Urothelium cell line (cell line): ENCODE measurements around the gene CAMSAP3.

ENCODE experiments used
- DNase-seq: peaks from one replicate; pipeline ENCODE4 v3.0.0; 2011; ENCODE audit warnings: low spot score, mixed read lengths
- FAIRE-seq: peaks from 2 replicates; lab custom pipeline; 2011; peaks lifted over from hg19 to GRCh38; lab: Jason Lieb, UNC

Gene CAMSAP3

DNA sequence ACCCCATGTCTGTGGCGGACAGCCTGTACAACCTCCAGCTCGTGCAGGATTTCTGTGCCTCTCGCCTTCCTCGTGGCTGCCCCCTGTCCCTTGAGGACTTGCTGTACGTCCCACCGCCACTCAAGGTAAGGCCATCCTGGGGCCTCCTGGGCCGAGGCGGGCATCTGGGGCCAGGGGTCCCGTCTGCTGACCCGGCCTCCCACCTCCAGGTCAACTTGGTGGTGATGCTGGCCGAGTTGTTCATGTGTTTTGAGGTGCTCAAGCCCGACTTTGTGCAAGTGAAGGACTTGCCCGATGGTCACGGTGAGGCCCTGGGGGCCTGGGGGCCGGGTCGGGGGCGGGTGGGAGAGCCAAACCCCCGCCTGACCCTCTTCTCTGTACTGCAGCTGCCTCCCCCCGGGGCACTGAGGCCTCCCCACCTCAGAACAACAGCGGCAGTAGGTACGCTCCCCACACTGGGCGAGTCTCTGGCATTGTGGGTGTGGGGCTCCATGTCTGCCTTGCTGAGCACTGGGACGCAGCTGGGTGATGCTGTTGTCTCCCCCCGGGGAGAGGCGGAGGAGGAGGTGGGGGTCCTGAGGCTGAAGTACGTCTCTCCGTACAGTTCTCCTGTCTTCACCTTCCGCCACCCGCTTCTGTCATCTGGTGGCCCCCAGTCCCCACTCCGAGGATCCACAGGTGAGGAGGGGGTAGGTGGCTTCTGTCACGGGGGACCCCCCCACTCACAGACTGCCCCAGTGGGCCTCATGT lies 15.0 kb downstream of the CAMSAP3 start:
- DNase-seq (no peak), FAIRE-seq (no peak)

DNA sequence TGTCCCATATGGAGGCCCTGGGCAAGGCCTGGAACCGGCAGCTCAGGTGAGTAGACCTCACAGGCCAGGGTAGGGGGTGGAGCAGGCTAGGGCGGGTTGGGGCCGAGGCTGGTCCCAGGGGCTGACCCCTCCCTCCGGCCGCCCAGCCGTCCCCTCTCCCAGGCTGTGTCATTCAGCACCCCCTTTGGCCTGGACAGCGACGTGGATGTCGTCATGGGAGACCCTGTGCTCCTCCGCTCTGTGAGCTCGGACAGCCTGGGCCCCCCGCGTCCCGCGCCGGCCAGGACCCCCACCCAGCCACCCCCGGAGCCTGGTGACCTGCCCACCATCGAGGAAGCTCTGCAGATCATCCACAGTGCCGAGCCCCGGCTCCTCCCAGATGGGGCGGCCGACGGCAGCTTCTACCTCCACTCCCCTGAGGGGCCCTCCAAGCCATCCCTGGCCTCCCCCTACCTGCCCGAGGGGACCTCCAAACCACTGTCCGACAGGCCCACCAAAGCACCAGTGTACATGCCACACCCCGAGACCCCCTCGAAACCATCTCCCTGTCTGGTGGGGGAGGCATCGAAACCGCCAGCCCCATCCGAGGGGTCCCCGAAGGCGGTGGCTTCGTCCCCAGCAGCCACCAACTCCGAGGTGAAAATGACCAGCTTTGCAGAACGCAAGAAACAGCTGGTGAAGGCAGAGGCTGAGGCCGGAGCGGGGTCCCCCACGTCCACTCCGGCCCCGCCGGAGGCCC lies 16.0 kb downstream of the CAMSAP3 start:
- FAIRE-seq, result no peak
- no peak for DNase-seq

DNA sequence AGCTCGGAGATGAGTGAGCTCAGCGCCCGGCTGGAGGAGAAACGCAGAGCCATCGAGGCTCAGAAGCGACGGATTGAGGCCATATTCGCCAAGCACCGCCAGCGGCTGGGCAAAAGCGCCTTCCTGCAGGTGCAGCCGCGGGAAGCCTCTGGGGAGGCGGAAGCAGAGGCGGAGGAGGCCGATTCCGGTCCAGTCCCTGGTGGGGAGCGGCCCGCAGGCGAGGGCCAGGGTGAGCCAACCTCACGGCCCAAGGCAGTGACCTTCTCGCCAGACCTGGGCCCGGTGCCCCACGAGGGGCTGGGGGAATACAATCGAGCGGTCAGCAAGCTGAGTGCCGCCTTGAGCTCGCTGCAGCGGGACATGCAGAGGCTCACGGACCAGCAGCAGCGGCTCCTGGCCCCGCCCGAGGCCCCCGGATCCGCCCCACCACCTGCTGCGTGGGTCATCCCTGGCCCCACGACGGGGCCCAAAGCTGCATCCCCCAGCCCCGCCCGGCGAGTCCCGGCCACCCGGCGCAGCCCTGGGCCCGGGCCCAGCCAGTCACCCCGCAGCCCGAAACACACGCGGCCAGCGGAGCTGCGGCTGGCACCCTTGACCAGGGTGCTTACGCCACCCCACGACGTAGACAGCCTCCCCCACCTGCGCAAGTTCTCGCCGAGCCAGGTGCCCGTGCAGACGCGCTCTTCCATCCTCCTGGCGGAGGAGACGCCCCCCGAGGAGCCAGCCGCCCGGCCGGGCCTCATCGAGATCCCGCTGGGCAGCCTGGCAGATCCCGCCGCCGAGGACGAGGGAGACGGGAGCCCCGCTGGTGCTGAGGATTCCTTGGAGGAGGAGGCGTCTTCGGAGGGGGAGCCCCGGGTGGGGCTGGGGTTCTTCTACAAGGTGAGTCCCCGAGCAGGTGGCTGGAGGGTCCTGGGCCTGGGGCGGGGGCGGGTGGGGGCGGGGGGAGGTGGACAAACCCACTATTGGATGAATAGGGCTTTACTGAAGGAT lies 16.9 kb downstream of the CAMSAP3 start:
- FAIRE-seq (no peak), DNase-seq (no peak)

DNA sequence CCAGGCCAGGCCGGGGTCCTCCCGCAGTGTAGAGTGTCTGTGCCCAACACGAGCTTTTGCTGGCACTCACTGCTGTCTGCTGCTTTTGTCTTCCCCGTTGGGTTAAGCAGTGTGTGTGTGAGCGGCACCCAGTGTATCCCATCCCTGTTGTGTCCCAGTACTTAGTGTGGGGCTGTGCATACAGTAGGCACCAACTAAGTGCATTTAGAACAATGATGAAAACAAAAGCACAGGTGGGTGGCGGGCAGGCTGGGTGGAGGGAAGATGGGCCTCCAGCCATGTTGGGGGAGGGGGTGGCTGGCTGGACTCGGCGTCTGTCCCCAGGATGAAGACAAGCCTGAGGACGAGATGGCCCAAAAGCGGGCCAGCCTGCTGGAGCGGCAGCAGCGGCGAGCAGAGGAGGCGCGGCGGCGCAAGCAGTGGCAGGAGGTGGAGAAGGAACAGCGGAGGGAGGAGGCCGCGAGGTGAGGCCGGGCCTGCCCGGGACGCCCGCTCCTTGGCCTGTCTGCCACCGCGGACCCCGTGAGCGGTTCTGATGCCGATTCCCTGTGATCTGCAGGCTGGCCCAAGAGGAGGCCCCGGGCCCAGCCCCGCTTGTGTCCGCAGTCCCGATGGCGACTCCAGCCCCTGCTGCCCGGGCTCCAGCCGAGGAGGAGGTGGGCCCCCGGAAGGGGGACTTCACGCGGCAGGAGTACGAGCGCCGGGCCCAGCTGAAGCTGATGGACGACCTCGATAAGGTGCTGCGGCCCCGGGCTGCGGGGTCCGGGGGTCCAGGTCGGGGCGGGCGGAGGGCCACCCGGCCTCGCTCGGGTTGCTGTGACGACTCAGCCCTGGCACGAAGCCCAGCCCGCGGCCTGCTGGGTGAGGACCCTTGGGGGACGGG lies 19.4 kb downstream of the CAMSAP3 start:
- FAIRE-seq (no peak), DNase-seq (no peak)

DNA sequence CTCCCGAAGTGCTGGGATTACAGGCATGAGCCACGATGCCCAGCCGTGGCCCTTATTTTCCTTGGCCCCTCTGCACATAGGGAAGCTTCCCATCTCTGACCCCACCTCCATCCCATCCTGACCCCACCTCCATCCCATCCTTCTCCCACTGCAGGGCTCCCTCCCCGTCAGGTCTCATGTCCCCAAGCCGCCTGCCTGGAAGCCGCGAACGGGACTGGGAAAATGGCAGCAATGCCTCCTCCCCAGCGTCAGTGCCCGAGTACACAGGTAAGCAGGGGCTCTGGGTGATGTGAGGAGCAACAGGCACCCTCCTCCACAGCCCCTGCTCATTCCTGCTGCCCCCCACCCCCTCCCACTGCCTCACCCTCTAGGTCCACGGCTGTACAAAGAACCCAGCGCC lies 21.5 kb downstream of the CAMSAP3 start:
- FAIRE-seq (no peak), DNase-seq (no peak)

DNA sequence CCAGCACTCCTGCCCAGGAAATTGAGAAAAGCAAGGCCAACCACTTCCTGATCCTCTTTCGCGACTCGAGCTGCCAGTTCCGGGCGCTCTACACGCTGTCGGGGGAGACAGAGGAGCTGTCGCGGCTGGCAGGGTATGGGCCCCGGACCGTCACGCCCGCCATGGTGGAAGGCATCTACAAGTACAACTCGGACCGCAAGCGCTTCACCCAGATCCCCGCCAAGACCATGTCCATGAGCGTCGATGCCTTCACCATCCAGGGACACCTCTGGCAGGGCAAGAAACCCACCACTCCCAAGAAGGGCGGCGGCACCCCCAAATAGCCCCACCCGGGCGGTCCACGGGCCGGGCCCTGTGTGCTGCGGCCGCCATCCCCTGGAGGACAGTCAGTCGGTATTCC lies 22.1 kb downstream of the CAMSAP3 start:
- no peak for FAIRE-seq
- DNase-seq, result no peak

DNA sequence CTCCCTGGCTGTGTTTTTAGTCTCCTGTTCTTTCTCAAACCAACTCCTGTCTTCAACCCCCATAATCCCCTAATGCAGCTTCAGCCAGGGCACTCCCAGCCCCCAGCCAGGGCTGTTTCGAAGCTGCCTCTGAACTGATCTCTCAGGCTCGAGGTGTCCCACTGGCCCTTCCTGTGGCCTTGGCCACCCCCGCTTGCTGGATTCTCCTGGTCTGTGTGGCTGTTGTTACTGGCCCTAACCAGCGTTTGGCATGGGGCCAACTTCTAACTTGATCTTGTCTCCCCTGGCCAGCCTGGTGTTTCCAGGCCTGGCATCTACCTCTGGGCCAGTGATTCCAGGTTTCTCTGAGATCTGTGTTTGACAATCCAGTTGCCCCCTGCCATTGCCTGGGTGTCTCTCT lies 22.7 kb downstream of the CAMSAP3 start:
- no peak for DNase-seq
- no peak for FAIRE-seq

DNA sequence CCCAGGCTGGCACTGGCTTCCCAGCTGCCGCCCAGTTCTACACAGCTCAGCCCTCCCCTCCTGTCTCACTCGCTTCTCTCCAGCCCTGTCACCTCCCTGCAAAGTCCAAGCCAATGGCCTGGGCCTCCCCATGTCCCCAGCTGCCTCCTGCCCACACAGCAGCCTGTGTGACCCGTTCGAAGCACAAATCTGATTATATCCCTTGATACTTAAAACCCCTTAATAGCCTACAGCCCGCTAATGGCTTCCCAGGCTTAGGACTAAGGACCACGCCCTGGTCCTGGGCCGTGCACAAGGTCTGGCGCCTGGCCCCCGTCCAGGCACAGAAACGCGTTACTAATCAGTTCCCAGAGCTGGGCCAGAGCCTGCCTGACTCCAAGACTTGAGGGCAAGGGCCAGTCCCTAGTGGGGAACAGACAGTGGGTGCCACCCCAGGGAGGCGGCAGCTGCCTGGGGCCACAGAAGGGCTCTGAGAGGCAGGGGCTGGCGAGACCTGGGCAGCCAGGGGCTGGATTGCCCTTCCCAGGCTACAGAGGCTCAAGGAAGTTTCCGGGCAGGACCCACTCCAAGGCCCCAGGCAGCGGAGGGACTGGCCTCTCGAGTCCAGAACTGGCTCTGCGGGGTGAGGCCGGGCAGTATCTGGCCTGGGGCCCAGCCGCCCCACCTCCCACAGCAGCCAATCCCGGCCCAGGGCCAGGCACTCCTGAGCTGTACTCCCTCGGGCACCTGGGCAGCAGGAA lies 23.3 kb downstream of the CAMSAP3 start:
- DNase-seq (no peak), FAIRE-seq (no peak)

DNA sequence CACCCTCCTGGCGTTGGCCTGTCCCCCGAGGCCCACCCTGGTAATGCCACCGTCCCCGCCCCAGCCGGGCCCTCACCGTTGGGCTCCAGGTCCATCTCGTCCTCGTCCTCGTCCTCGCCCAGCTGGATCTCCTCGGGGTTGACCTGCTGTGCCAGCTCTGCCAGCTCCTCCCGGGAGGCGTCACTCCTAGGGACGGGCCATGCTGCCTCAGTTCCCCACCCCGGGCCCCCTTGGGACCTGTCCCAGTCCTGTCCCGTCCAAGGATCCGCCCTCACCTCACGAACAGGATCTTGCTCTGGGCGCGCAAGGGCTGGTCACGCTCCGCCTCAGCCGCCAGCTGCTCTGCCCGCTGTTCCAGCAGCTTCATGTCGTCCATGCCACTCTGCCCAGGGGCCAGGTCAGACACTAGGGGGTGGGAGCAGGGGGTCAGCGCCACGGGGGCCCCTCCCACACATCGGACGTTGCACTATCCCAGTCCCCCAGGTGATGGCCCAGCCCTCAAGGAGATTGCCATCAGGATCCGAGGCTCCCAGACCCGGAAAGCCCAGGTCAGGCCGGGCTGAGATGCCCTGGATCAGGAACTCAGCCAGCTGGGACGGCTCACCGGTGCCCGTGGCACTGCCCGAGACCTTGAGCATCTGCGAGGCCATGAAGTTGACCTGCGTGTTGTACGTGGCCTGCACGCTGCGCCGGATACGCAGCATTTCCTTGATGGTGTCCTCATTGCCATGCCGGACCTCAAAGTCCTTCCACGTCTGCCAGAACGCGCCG lies 24.2 kb downstream of the CAMSAP3 start:
- FAIRE-seq, result no peak
- no peak for DNase-seq

DNA sequence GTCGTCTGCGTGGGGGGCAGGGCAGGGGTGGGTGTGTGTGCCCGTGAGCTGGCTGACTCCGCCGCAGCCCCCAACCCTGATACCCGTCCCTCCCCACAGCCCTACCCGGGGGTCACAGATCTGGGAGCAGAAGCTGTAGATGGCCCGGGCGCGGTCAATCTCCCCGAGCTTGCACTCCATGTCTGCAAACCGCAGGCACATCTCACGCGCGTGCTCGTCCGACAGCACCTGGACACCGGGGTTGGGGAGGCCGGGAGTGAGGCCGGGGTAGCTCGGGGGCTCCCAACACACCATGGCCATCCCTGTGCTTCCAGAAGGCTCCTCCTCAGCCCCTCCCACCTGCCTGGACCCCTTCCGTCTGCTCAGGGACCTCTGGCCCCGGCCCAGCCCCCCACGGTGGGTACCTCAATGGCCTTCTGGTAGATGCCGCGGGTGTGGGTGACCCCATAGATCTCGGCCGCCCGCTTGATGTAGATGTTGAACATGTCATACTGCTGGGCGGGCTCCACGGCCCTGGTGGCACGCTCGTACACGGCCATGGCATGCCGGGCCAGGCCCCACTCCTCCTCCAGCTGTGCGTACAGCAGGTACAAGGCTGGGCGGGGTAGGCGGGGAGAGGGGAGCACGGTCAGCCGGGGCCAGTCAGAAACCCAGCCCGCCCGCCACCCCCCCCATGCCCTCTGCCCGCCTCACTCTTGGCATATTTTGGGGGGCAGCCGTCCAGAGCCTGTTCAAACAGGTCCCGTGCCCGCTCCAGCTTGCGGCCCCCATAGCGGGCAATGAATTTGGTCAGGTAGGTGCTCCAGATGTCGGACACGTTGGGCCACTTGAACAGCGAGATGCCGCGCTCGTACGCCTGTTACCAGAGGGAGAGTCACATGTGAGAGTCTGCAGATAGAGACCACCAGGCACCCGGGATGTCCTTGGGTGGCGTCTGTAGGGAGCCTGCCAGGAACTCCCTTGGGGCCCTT lies 25.1 kb downstream of the CAMSAP3 start:
- DNase-seq (no peak), FAIRE-seq (no peak)

DNA sequence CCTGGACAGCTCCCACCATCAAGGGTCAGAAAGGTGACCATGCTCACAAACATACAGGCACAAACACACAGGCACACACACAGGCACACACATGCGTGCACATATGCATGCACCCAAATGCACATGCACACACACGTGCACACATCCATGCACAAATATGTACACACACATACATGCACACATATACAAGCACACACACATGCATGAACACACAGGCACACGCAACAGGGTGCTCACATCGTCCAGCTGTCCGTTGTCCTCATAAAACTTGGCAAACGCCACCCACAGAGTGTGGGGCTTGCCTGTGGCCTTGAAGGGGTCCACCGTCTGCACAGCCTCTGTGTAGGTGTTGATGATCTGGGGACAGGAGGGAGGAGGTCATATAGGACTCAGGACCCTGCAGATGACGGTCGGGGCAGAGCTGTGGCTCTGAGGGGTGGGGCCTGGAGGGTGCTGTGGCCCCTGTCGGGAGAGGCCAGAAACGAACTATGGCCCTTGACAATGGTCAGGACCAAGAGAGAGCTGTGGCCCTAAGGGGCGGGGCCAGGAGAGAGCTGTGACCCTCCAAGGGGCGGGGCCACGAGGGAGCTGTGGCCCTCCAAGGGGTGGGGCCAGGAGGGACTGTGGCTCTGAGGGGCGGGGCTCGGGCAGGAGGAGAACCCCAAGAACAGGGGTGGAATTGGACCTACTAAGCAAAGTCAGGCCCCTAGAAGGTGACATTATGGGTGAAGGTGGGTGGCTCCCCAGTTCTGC lies 27.4 kb downstream of the CAMSAP3 start:
- no peak for FAIRE-seq
- DNase-seq, result no peak

DNA sequence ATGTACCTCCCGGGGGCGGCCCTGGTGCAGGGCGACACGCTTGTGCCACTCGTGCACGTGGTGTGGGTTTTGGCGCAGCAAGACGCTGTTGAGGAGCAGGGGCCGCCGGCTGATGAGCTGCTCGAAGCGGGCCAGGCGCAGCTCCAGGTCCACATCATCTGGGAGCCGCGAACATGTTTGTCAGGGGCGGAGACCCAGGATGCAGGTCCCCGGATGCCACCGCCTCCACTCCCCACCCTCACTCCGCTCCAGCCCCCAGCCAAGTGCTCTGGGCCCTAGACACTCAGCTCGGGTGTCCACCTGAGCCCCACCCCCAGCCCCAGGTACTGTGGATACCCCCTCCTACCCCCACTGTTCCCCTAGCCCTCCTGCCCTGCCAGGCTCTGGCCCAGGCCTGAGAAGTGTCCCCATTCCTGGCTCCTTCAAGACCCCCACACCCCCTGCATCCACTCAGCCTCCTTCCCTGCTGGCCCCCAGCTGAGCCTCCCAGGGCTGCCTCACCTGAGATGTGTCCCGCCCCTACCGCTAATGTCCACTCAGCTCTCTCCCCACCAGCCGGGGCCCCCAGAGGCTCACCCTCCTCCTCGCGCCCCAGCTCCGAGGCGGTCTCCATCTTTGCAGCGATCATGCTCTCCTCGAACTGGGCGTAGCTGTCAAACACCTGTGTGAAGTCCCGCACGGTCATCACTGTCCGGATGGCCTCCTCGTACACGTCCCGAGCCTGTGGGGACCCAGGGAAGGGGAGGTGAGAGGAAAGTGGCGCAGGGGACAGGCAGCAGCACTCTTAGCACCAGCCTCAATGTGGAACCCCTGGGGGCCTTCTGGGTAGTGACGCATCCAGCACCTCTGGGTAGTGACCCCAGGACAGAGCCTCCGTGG lies 28.3 kb downstream of the CAMSAP3 start:
- FAIRE-seq, result no peak
- no peak for DNase-seq

DNA sequence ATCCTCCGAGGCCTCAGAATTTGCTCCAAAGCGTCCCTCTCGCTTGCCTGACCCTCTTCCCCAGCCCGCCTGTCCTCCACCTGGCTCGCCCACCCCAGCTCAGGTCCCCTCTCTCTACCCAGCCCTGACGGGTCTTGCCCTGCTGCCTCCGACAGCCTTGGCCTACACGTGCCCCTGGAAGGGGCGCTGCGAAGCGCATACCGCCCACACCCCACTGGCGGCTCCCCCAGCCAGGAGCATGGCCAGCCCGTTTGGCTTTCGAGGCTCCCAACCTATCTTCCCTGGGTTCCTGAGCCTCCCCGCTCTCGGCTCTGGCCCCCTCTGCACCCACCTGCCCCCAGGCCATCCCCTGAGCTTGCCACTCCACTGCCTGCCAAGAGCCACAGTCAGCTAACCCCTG lies 29.1 kb downstream of the CAMSAP3 start:
- no peak for FAIRE-seq
- no peak for DNase-seq

DNA sequence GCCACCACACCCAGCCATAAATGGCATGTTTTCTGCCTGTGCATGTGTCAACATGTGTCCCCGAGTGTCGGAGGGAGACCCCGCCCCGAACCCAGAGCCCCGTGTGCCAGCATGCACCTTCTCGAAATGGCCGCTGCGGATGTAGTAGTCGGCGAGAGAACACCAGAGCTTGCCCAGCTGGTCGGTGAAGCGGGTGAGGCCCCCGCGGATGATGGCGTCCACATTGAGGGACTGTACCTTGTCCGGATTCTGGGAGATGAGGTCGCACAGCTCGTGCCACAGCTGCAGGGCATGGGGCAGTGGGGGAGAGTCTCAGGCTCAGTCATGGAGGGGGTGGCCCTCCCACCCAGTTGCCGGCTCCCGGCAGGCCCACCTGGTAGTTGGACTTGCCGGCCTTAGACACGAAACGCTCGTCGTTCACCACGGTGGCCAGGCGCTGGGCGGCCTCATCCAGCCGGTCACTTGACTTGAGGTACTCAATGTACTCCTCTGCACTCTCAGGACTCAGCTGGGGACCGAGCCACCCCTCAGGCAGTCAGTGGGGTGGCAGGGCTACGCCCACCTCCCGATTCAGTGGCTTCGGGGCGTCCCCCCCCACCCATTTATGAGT lies 30.2 kb downstream of the CAMSAP3 start:
- FAIRE-seq, result no peak

DNA sequence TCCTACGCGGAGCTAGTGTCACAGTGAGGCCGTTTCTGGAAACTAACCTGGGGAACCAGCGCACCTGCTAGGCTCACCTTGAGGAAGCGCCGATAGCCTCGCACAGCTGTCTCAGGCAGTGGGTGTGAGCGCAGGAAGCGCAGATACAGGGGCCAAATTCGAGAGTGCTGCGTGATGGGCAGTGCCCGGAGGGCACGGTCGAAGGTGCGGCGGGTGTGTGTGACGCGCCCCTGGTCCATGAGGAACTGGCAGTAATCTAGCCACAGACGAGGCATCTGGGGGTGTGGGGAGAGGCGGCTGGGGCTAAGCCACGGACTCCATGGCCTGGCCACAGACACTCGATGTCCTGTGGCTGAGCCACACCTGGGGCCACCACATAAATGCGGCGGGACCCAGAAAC lies 31.5 kb downstream of the CAMSAP3 start:
- FAIRE-seq, result no peak
- DNase-seq, result no peak

More for the DNA sequence above, 30.2 kb downstream of the CAMSAP3 start:
- DNase-seq, result no peak
